ENCODE measurements around the gene EPB41L1.

EPB41L1 gene

DNA sequence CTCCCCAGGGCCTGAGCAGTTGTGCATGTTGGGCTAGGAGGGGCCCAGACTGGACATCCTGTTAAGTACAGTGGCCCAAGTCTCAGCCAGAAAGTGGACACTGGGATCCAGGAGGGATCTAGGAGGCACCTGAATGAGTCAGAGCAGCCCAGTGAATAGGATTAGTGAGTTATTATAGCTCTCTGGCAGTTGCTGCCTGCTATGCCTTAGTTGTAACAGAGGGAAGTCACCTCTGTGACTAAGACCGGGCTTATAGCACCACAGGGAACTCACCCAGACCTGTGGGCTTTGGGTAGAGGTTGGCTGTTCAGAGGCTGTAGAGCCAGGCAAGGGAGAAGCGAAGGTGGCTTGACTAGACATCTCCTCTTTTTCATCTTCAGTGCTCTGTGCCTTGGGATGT lies 42.7 kb downstream of the EPB41L1 start:
- DNase-seq = no peak

DNA sequence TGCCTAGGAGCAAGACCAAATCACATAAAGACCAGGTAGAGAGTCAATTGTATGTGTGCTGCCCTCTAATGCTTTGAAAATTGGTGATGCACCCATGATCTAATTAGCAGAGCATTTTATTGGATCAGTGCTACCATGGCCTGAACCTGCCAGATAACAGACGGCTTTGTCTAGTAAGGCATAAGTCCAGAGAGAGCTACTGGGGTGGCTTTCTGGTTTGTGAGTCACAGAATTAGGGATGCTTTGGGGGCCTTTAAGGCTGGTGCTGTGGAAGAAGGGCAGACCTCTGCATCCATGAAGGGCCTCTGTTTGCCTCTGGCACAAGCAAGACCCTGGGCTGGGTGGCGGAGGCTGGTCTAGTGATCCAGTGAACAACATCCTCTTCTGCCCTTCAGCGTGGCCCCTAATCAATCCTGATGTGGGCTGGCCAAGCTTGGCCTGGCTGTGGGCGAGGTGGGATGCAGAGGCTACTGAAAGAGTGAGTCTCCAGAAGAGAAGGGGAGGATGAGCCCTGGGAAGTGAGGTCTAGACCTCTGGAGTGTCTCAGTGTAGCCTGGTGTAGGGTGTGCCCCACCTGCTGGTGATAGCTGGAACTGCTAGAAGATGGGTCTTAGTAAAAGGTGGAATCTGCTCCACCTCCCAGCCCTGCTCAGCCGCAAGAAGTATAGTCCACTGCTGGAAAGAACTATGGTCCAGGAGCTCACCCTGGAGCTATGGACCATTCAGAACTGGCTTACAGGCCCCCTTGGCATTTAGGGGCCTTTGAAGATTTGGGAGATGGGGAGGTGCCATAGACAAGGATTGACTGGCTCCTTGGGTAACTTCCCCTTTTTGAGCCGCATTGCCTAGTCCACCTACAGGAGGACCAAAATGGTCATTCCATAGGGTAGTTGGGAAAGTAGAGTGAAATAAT lies 45.1 kb downstream of the EPB41L1 start:
- peak; percentile 79 for DNase-seq

DNA sequence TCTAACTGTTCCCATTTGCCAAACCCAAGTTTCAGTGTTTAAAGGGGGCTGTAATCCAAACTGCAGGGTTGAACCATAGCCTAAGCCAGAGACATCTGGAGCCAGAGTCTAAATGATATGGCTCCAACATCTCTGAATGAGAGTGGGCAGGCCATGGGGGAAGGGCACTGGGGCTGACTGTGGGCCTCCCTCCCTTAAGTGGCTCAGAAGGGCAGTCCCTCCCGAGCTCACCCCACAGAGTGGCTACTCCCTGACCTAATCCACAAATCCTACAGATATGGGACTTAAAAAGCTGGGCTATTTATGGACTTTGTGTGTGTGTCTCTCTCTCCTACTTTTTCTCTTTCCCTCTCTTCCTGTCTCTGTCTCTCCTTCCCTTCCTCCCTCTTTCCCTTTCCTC lies 45.9 kb downstream of the EPB41L1 start:
- no peak for DNase-seq

DNA sequence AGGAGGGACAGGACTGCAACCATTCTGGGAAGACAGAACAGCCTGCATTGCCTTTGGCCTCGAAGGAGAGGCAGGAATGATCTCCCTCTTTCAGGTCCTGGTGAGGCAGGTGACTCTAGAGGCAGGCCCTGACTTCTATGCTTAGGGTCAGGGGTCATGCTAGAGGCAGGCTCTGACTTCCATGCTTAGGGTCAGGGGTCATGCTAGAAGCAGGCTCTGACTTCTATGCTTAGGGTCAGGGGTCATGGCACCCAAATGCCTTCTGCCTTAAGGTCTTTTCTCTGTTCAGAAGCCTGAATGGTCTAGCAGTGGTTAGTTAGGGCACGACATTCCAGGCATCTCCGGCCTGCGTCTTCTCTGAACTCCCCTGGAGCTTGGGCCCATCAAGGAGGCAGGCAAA lies 46.7 kb downstream of the EPB41L1 start:
- no peak for DNase-seq

DNA sequence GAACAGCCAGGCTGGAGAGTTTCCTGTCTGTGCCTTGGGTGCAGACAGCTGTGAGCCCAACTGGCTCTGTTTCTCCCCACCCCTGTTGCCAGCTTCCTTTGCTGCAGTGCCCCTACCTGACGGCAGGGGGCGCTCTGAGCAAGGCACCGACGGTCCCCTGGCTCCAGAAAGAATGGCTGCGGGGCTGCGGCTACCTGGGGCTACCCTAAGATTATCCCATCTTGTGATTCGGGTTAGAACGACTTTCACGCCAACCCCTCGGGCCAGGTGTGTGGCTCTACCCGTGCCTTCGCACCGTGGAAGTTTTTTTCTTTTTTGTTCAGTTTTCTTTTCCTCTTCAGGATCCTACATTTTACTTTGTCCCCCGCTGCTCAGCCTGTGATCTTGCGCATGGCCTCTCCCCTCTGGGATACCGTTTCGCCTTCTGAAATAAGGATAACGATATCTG lies 48.4 kb downstream of the EPB41L1 start:
- peak; percentile 42 for DNase-seq

DNA sequence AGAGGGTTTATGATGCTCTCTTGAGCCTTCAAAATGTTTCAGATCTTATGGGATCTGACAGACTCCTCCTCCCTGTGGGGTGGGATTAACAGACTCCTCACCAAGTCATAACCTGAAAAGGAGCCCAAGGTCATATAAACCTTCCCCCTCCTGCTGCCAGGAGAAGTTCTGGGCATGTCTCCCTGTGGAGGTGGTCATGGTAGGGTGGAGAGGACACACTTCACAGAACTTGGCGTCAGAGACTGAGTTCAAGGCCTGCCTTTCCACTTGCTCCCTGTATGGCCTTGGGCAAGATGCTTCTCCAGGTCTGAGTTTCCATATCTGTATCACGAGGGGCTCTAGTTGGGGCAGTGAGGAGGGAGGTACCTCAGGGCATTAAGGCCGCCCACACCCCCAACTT lies 49.3 kb downstream of the EPB41L1 start:
- DNase-seq = no peak

DNA sequence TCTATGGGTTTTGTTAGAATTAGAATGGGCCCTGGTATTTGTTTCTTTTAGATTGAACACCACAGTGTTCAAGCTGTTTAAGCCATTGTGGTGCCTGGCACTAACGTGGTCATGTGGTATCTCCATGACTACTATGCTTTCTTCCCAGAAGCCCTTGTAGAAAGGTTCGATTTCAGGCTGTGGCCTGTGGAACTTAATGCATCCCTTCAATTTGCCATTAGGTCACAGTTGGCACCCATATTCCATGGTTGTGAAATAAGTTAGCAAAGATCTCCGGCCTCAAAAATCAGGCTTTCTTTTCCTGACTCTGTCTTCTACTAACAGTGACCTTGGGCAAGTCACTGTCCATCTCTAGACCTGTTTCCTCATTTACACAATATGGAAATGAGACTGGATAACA lies 50.5 kb downstream of the EPB41L1 start:
- DNase-seq = no peak

DNA sequence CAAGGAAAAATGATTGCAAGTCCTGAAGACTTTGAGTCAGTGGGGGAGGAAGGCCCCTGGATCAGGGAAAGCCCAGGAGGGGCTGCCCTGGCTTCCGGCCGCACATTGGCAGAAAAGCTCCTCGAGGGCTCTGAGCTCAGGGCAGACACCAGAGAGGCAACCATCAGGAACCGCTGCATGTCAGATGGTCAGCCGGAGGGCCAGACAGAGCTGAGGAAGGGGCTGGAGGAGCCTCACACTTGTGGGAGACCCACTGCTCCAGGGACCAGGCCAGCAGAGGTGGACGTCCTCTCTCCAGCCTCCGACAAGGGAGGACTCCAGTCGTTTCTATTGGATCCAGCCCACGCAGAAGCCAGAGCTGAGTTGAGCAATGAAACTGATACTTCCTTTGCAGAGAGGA lies 51.5 kb downstream of the EPB41L1 start:
- DNase-seq = no peak

DNA sequence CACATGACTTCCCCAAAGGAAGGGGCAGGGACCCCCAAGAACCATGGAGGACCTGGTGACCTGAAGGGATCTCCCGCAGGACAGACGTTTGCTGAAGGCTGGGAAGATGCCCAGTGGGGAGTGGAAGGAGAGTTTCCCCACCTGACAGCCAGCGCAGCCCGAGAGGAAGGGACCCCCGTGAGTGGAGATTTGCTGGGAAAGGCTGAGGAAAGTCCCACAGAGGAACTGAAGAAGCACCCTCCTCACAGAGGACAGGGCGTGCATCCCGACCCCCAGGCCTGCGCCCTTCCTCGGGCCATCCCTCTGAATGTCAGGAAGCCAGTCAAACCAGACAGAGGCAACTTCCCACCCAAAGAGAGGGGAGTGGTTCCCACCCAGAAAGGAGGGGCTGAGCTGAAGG lies 52.1 kb downstream of the EPB41L1 start:
- no peak for DNase-seq

DNA sequence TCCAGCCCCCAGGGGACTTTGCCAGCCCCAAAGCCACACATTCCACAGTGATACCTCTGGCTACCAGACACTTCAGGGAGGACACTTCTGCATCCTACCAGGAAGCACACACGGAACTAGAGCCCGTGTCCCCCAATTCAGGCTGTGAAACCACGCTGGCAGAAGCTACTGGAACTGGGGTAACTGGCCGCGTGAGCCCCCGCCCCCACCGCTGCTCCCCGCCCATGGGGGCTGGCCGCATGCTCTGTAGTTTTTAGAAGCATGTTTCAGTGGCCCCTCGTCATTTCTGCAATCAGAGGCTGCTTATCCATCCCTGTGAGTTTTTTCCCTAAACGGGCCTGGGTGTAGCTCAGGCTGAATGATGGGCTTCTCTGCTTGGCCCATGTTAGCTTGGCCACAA lies 53.1 kb downstream of the EPB41L1 start:
- no peak for DNase-seq

DNA sequence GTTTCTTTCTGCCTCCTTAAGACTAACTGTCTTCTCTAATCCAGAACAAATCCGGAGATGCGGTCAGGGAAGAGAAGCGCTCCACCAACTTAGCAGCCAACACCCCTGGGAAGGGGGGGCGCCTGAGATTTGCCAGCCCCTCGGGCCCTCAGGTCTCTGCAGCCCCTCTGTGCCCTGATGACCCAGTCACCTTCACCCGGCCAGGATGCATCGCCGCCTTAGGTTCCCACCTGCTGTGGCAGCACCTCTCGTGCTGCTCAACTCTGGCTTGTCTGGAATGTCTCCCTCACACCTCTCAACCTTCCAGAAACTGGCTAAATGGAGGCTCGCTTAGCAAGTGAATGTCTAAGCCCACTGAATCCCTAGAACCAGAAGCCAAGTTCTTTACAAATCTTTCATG lies 53.7 kb downstream of the EPB41L1 start:
- no peak for DNase-seq

DNA sequence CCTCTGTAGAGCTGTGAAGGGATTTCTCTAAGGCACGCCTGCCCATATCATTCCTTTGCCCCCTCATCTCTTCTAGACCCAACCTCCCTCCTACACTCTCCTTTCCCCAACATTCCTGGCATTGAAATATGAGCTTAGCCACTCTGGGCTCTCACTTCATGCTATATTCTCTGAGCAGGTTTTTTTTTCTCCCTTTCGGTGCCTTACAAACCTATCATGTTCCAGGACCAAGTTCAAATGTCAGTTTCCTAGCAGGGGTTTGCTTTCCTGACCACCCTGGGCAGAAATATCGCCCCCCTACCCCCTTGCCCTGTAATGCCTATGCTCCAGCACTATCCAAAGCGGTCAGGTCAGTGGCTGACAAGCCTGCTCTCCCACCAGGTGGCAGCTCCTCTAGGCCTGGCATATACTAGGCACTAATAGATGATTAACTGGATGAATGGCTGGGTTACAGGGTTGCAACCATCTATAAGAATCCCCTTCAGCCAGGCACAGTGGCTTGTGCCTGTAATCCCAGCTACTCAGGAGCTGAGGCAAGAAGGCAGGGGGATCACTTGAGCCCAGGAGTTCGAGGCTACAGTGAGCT lies 56.0 kb downstream of the EPB41L1 start:
- DNase-seq = no peak

DNA sequence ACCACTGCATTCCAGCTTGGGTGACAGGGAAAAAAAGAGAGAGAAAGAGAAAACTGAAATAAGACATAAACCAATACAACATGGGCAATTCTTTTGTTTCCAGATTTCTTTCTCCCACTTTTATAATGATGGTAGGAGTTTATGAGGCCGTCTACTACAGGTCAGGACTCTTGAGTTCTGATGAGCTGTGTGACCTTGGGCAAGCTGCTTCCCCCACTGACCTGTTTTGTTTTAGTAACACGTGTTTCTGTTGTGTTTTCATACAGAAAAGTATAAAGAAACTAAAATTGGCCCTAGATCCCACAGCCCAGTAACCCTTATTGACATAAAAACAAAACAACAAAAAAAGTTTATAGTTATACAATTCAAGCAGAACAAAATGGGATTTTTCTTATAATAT lies 58.8 kb downstream of the EPB41L1 start:
- no peak for DNase-seq

DNA sequence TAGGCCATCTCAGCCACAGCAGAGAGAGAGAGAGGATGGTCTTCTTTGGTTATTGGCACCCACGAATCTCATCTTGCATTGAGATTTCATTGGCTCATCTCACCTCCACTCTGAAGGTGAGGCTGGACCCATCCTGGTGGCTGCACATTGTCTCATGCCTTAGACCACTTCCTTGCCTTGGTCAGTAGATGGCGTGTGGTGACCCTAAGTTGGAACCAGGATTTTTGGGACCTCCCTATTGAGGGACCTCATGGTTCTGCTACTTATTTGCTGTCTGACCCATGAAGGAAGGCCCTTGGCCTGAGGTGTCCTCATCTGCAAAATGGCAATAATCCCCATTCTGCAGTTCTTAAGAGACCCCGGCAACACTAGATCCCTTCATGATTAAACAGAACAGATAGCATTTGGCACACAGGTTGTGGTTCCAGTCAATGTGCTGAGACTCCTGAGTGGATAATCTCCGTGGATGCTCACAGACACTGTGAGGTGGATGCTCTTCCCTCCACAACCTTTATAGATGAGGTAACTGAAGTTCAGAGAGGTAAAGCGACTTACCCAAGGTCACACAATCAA lies 60.2 kb downstream of the EPB41L1 start:
- no peak for DNase-seq

DNA sequence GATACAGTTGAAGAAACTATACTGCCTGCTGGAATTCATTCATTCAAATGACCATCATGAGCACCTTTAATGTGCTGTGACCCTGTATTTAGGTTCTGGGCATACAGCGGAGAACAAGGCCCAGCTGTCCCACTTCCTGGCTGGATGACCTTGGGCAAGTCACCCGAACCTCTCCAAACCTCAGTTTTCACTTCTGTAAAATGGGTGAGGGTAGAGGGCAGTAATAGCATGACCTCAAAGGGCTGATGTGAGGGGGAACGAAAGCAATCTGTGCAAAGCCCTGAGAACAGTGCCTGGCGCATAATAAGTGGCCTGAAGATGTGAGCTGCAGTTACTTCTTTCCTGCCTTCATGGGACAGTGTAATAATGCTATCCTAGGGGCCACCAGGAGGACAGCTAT lies 61.2 kb downstream of the EPB41L1 start:
- no peak for DNase-seq

DNA sequence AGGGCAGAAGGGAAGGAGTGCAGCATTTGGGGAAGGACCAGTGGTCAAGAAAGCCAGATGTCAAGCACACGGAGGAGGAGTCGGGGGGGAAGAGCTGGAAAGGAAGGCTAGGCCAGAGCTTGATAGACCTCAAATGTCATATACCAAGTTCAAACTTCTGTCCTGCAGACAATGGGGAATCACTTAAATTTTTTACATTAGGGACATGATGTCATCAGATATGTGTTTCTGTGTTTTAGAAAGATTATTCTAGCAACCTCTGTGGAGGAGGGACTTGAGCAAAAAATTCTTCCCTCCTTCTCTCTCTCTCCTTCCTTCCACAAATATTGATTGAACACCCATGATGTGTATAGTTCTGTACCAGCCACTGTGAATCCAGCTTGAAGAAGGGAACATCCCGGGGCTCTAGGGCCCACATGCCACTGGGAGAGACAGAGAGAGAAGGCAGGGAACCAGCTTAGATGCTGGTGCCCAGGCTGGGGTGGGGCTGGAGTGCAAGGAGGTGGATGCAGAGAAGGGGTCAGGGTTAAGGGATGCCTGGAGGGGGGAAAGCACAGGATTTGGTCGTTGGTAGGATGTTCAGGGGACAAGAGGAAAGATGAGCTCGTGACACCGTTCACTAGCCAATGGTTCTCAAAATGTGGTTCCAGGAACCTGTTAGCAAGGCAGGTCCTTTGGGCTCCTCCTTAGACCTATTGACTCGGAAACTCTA lies 61.9 kb downstream of the EPB41L1 start:
- DNase-seq = no peak

DNA sequence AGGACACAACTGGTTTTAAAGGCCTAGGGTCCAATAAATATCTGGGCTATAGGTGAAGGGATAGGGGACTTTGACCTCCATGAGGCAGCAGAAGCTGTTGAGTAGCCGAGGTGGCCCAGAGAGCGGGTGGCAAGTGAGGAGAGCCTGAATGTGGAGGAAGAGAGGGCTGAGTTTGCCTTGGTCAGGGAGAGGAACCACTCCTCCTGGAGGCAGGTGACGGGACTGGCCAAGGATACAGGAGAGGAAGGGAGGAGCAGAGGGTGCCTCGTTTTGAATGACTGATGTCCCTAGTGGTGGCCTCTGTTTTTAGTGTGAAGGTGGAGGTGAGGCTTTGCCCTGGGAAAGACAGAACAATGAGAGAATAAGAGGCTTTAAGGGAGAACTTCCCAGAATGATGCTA lies 62.7 kb downstream of the EPB41L1 start:
- DNase-seq = no peak

DNA sequence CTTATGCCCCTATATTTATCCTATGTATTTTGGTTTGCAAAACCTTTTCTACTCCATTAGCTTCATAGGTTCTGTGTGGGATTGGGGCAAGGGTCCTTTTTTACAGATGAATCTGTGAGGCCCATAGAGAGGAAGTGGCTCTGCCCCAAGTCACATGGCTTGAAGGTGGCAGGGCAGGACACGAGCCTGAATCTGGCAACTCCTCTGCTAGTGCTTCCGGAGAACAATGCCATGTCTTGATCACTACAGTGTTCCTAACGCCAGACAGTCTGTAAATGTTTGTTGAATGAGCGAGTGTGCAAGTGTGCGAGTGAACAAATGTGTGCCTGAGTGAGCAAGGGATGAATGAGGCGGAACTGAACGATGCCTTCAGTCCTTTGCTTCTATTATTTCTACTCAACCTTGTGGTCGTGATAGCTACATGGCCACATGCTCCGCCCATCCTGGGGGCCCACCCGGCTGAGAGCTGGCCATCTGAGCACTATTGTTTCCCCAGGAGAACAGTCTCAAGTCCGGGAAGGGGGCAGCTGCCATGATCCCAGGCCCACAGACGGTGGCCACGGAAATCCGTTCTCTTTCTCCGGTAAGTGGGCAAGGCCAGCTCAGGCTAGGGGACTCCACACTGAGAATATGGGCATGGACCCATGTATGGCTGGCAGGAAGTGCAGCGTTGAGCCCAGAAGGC lies 64.0 kb downstream of the EPB41L1 start:
- no peak for DNase-seq

DNA sequence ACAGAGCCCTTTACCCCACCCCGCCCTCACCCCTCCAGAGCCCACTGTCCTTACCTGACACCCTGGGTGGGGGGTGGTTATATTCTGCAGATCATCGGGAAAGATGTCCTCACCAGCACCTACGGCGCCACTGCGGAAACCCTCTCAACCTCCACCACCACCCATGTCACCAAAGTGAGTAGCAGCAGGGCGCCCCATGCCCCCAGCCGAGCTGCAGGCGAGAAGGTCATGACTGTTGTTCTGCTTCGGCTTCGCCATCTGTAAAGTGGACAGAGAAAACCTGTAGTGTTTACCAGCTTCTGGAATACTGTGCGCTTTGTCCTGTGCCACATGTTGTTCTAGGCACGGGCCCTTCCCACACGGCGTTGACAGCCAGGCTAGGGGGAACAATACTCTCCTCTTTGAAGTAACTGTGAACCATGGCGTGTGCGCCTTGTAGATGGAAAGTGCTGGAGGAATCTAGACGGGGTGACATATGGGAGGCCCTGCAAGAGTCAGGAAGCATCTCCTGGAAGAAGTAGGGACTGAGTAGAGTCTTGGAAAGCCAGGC lies 65.2 kb downstream of the EPB41L1 start:
- no peak for DNase-seq

DNA sequence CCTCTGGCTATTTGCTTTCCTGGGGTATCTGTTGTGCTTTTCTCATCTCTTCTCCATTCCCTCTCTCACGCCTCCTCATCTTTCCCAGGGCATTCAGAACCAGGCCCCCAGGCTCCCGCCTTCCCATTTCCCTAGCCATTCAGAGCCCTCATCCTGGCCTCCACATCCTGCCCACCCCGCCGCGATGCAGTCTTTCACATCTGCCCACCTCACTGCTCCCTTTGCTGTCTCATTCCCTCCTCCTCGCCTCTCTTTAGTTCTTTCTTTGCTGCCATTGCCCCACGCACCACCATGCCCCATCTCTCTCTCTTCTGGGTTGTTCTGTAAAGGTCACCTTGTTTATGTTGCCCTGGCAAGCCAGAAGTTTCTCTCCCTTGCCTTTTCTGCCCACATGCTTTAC lies 71.1 kb downstream of the EPB41L1 start:
- no peak for DNase-seq

DNA sequence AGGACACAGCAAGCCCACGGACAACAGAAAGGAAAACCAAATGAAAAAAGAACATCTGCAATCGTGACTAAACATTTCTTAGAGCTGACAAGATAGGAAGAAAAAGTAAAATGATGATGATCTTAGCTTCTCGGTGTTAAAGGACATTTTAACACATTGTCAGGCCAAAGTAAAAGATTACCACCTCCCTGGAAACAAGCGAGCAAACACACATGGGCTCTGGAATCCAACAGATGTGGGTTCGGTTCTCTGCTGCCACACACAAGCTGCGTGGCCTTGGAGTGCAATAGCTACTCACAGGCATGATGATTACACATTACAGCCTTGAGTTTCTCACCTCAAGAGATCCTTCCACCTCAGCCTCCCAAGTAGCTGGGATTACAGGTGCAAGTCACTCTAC lies 74.2 kb downstream of the EPB41L1 start:
- no peak for DNase-seq

DNA sequence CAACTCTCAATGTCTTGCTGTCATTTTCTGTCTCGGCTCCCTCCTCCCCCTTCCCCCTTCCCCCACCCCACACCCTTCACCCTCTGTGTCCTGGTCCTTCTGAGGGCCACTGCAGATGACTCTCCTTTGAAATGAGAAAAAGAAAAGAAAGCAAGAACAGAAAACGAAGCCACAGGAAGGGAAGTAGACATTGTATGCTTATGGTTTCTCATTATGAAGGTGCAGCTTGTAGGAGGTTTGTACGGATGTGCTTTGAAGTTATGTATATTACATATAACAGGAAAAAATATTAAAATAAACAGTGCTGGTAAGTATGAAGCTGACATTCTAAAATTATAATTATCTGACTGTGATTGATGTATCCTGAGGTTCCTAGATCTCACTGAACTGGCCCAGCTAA lies 75.5 kb downstream of the EPB41L1 start:
- no peak for DNase-seq

DNA sequence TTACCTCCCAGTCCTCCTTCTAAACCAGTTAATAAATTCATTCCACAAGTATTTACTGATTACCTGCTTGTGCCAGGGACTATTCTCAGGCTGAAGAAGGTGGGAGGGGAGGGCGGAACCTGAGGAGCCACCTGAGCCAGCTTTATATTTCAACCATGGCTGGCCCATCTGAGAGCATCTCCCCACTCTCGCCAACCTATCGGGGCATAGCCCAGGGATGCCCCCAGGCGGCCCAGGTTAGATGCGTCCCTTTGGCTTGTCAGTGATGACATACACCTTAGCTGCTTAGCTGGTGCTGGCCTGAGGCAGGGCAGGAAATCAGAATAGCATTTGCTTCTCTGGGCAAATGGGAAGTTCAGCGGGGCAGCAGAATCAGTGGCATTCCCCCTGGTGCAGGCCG lies 76.8 kb downstream of the EPB41L1 start:
- DNase-seq = no peak
